ENCODE measurements around the gene CSRP1. TPM values are rescaled to one million over a fixed set of nuclear protein-coding genes. Genes with fewer than 3 reads are reported as not detected.
A peak's percentile ranks its signal among the peaks of the same experiment; 100 is the strongest.

CSRP1 gene
- total and polyA plus RNA-seq, 2 of the 13 experiments (the other 11 are each of a cell fraction or from before 2014, with no cell fraction given), result 17.7 to 68.9 TPM

DNA sequence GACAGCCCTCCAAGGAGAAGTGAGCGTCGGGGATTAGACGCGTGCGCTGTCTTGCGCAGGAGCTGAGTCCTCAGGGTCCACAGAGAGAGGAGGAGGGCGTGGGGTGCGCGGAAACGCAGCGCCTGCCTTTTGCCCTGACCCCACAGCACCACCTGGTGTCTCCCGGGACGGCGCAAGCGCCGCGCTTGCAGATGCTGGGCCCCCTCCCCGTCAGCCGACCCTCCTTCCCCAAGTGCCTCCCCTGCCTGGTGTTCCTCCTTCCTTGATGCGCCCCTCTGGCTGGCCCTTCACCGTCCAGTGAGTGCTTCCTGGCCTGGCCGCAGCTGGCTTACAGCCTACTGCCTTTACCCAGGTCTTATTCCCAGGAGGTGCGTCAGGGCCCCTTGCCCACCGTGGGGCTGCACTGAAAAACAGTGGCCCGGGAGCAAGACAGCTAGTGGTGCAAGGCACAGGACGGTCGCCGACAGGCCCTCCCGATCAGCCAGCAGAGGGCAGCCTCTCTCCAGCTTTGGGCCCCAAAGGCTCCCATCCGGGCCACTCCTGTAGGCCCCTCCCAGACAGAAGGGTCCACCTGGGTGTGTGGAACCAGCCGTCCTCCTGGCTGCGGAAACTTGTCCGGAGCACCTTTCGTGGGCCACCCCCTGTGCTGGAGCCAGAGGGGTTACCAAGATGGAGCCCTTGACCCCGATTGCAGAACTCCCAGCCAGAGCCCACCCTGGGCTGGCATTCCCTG is 25.0 kb downstream of the CSRP1 start (continued):
- TF ChIP-seq, protein P1, sequence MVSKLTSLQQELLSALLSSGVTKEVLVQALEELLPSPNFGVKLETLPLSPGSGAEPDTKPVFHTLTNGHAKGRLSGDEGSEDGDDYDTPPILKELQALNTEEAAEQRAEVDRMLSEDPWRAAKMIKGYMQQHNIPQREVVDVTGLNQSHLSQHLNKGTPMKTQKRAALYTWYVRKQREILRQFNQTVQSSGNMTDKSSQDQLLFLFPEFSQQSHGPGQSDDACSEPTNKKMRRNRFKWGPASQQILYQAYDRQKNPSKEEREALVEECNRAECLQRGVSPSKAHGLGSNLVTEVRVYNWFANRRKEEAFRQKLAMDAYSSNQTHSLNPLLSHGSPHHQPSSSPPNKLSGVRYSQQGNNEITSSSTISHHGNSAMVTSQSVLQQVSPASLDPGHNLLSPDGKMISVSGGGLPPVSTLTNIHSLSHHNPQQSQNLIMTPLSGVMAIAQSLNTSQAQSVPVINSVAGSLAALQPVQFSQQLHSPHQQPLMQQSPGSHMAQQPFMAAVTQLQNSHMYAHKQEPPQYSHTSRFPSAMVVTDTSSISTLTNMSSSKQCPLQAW (CRISPR knock-in tag; IDR thresholded peaks at IDR 0.05), result peak; percentile 75
- 0 out of 2 replicates have a peak, but pooled peaks have one; percentile 20 for TF ChIP-seq HHEX (CRISPR knock-in tag; IDR thresholded peaks at IDR 0.05)
- TF ChIP-seq ZSCAN29 (CRISPR knock-in tag; conservative IDR thresholded peaks at IDR 0.05), result 0 out of 2 replicates have a peak, but pooled peaks have one; percentile 63
- TF ChIP-seq ZMYM3 (CRISPR knock-in tag; IDR thresholded peaks at IDR 0.05), result peak; percentile 35; the same call in 1 of the 2 replicates
- TF ChIP-seq LCORL (IDR thresholded peaks at IDR 0.05), result no peak
- TF ChIP-seq LCORL (CRISPR knock-in tag; IDR thresholded peaks at IDR 0.05), result peak; percentile 69; the same call in 1 of the 2 replicates
- TF ChIP-seq ZNF776 (CRISPR knock-in tag; IDR thresholded peaks at IDR 0.05), result peak; percentile 37; the same call in 1 of the 2 replicates
- TF ChIP-seq MED1 (CRISPR knock-in tag; IDR thresholded peaks at IDR 0.05), result peak; percentile 45
- peak; percentile 55 for TF ChIP-seq YY1 (IDR thresholded peaks at IDR 0.05; ENCODE audit: insufficient read depth, insufficient replicate concordance, low read depth, low read length)
- peak; percentile 65 for TF ChIP-seq SRSF1 (optimal IDR thresholded peaks at IDR 0.05; ENCODE audit: low read depth, low read length)

DNA sequence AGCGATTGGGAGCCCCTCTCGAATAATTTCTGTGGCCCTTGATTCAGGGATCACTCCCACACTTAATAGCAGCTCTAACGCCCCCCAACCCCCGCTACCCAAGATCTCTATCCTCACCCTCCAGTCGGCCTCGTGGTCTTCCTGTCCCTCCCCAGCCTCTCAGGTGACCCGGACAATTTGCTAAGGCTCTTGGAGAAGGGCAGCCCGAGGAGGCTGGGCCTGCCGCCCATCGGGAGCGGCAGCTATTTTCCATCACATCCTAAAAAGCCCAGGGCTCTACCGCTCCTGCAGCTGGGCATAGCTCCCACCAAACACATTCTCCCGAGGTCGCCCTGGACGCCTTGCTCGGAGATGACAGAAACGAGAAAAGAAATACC is 25.9 kb downstream of the CSRP1 start:
- in situ Hi-C loops (cut with HindIII; ENCODE audit: extremely low pct_ligation_motif_present, low pct_unique_long_range_greater_than_20kb), result no loop called here
- no peak overlapping the region for H3K27ac ChIP-seq (ENCODE audit: extremely low read length, insufficient read depth, low read length)
- no peak overlapping the region for H2AFZ ChIP-seq (ENCODE audit: low read length)
- peak overlapping the region; percentile 87 for H3K4me2 ChIP-seq (ENCODE audit: low read depth, low read length)
- FAIRE-seq (no peak), ATAC-seq (no peak), DNase-seq (ENCODE audit: low spot score) (no peak)
- no peaks in the 10 kb centered on the region for H3K79me2 ChIP-seq (ENCODE audit: insufficient read depth, low read length)
- H4K20me1 ChIP-seq (ENCODE audit: insufficient read depth, low read length), result no peaks in the 10 kb centered on the region
- no peak overlapping the region for H3K9ac ChIP-seq (ENCODE audit: insufficient read depth, low read depth, low read length)
- 31% methylated on average over 15 of the region's 17 CpGs for WGBS (ENCODE audit: low lambda C conversion rate)
- peak overlapping the region in 2 of 3 experiments; percentile 40 to 63; a peak in 4 of 6 replicates for H3K4me3 ChIP-seq (replicated peaks in 1 of 3; ENCODE audit: insufficient read depth in 1 of 3, low read depth in 2 of 3, low read length in 3 of 3)
- ChIA-PET POLR2A (interaction anchor here (1.0 to 4.5 kb wide), 8 partner anchors 12 to 33 kb away, joined by 4 to 45 read pairs (median 8); partner anchors contain the start of genes CSRP1 and PHLDA3), CTCF (ENCODE audit: low intra/inter-chr PET ratio, low total read pairs) (interaction anchor here (1.0 to 4.7 kb wide), 4 partner anchors 32 to 46 kb away, joined by 3 to 226 read pairs (median 13); no protein-coding TSS in a partner anchor)
- no TSS peak for BruUV-seq (replicated peaks)
- H3K27me3 ChIP-seq (ENCODE audit: control insufficient read depth in 1 of 2, insufficient read depth in 2 of 2, low read length in 2 of 2), result peaks cover 3 to 39% of the 10 kb centered on the region in 2 experiments; a peak in 3 of 5 replicates
- H3K4me1 ChIP-seq (ENCODE audit: insufficient read depth, low read length), result peaks cover 29% of the 10 kb centered on the region
- intact Hi-C loops (cut with micrococcal nuclease; ENCODE audit: unreplicated experiment), result no loop called here
- H3K36me3 ChIP-seq (replicated peaks in 1 of 2; ENCODE audit: control insufficient read depth in 1 of 2, insufficient read depth in 2 of 2, low read length in 2 of 2), result peaks cover 3% of the 10 kb centered on the region in 2 experiments; a peak in 3 of 5 replicates
- H3K9me3 ChIP-seq (ENCODE audit: low read length), result no peaks in the 10 kb centered on the region
- TF ChIP-seq ZNF709 (CRISPR knock-in tag; IDR thresholded peaks at IDR 0.05), result 0 out of 2 replicates have a peak, but pooled peaks have one; percentile 4
- TF ChIP-seq NCOA5 (CRISPR knock-in tag; IDR thresholded peaks at IDR 0.05), result no peak
- TF ChIP-seq, protein P2, sequence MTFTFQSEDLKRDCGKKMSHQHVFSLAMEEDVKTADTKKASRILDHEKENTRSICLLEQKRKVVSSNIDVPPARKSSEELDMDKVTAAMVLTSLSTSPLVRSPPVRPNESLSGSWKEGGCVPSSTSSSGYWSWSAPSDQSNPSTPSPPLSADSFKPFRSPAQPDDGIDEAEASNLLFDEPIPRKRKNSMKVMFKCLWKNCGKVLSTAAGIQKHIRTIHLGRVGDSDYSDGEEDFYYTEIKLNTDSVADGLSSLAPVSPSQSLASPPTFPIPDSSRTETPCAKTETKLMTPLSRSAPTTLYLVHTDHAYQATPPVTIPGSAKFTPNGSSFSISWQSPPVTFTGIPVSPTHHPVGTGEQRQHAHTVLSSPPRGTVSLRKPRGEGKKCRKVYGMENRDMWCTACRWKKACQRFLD (CRISPR knock-in tag; IDR thresholded peaks at IDR 0.05; ENCODE audit: borderline replicate concordance), result 0 out of 2 replicates have a peak, but pooled peaks have one; percentile 11
- no peak for TF ChIP-seq ZNF256 (CRISPR knock-in tag; conservative IDR thresholded peaks at IDR 0.05)
- TF ChIP-seq XBP1 (CRISPR knock-in tag; IDR thresholded peaks at IDR 0.05), result no peak
- no peak for TF ChIP-seq ARNTL (CRISPR knock-in tag; IDR thresholded peaks at IDR 0.05)
- 0 out of 2 replicates have a peak, but pooled peaks have one; percentile 9 for TF ChIP-seq RFXAP (CRISPR knock-in tag; IDR thresholded peaks at IDR 0.05; ENCODE audit: borderline replicate concordance)
- TF ChIP-seq, protein P3, sequence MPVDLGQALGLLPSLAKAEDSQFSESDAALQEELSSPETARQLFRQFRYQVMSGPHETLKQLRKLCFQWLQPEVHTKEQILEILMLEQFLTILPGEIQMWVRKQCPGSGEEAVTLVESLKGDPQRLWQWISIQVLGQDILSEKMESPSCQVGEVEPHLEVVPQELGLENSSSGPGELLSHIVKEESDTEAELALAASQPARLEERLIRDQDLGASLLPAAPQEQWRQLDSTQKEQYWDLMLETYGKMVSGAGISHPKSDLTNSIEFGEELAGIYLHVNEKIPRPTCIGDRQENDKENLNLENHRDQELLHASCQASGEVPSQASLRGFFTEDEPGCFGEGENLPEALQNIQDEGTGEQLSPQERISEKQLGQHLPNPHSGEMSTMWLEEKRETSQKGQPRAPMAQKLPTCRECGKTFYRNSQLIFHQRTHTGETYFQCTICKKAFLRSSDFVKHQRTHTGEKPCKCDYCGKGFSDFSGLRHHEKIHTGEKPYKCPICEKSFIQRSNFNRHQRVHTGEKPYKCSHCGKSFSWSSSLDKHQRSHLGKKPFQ (CRISPR knock-in tag; IDR thresholded peaks at IDR 0.05; ENCODE audit: insufficient replicate concordance), result no peak
